ENCODE results near the gene WWOX. TPM values are rescaled to one million over a fixed set of nuclear protein-coding genes. Genes with fewer than 3 reads are reported as not detected.

WWOX gene
- total RNA-seq, 1 experiment from 2014 or later = 79.9 TPM

DNA sequence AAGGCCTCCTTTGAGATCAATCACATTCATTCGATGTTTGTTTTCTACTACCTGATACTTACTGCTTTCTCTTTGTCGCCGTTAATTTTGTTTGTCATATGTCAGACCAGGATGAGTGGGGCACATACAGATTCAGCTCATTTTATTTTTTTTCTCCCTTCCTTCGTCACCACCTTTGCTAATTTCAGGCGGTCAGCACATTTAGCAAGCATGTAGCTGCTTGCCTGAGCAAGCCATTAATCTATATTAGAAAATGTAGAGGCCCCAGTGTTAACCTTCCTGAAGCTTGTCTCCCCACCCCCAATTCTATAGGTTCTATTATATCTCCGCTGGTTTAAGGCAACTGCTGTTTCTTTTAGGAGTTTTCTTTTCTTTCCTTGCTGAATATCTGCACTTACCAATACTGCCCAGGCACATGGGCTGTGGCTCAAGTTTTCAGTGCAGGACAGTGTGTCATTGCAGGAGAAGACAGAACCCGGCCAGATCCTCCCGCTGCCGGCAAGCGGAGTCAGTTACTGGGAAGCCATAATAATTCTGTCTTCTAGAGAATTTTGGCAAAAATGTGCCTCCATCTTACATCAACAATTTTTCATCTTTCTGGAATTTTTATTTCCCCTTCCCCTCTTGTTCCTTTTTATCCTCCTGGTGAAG lies 714.3 kb downstream of the WWOX start:
- CTCF ChIA-PET = no interaction called here
- POLR2A ChIA-PET (ENCODE audit: low non-redundant PET) = no interaction called here
- no TSS peak for BruUV-seq (replicated peaks)

DNA sequence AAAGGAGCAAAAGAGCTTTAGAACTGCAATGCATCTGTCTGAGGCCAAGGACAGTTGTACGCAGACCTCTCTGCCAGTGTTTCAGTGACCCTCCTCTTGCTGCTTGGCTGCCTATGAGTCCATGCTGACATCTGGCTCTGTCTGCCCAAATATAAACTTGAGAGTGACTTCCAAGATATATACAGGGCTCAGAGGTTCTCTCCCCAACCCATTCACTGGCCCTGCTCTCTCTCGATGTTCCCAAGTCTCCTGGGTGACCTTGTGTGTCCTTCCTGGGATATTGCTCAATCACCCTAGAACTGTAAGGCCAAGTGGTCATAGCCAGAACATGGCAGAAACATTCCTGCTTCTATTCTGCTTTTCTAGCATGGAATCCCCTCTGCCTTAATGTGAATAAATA lies 716.3 kb downstream of the WWOX start:
- no peak for TF ChIP-seq EZH2 (IDR thresholded peaks at IDR 0.05; ENCODE audit: borderline replicate concordance, low read depth, low read length, poor library complexity, severe bottlenecking)
- TF ChIP-seq, protein P1, sequence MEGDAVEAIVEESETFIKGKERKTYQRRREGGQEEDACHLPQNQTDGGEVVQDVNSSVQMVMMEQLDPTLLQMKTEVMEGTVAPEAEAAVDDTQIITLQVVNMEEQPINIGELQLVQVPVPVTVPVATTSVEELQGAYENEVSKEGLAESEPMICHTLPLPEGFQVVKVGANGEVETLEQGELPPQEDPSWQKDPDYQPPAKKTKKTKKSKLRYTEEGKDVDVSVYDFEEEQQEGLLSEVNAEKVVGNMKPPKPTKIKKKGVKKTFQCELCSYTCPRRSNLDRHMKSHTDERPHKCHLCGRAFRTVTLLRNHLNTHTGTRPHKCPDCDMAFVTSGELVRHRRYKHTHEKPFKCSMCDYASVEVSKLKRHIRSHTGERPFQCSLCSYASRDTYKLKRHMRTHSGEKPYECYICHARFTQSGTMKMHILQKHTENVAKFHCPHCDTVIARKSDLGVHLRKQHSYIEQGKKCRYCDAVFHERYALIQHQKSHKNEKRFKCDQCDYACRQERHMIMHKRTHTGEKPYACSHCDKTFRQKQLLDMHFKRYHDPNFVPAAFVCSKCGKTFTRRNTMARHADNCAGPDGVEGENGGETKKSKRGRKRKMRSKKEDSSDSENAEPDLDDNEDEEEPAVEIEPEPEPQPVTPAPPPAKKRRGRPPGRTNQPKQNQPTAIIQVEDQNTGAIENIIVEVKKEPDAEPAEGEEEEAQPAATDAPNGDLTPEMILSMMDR (conservative IDR thresholded peaks at IDR 0.05; ENCODE audit: low read depth, low read length) = no peak
- CTCF ChIA-PET = no interaction called here
- H3K4me1 ChIP-seq (ENCODE audit: insufficient read depth, low read length, poor library complexity, severe bottlenecking) = no peaks in the 10 kb centered on the region
- POLR2A ChIA-PET (ENCODE audit: low non-redundant PET) = no interaction called here
- no peak overlapping the region for H3K4me3 ChIP-seq (ENCODE audit: low read depth, low read length, poor library complexity, severe bottlenecking)
- no peaks in the 10 kb centered on the region for H3K36me3 ChIP-seq (ENCODE audit: insufficient read depth, low read length, poor library complexity, severe bottlenecking)
- no peak overlapping the region for H3K27ac ChIP-seq (ENCODE audit: low read depth, low read length, poor library complexity, severe bottlenecking)
- no peak for DNase-seq (ENCODE audit: low spot score)
- peaks cover 3% of the 10 kb centered on the region for H3K9me3 ChIP-seq (ENCODE audit: low read depth, low read length, poor library complexity, severe bottlenecking)
- no peaks in the 10 kb centered on the region for H3K27me3 ChIP-seq (replicated peaks; ENCODE audit: insufficient read depth, low read depth, low read length, poor library complexity)
- no TSS peak for BruUV-seq (replicated peaks)
- intact Hi-C loops (cut with micrococcal nuclease; ENCODE audit: unreplicated experiment) = no loop called here

More for the DNA sequence above, 714.3 kb downstream of the WWOX start:
- intact Hi-C loops (cut with micrococcal nuclease; ENCODE audit: unreplicated experiment) = no loop called here
- no peak for DNase-seq (ENCODE audit: low spot score)
- Histone ChIP-seq H3K27ac (ENCODE audit: low read depth, low read length, poor library complexity, severe bottlenecking) (no peak overlapping the region), H3K27me3 (replicated peaks; ENCODE audit: insufficient read depth, low read depth, low read length, poor library complexity) (no peaks in the 10 kb centered on the region), H3K4me1 (ENCODE audit: insufficient read depth, low read length, poor library complexity, severe bottlenecking) (no peaks in the 10 kb centered on the region), H3K36me3 (ENCODE audit: insufficient read depth, low read length, poor library complexity, severe bottlenecking) (no peaks in the 10 kb centered on the region), H3K4me3 (ENCODE audit: low read depth, low read length, poor library complexity, severe bottlenecking) (no peak overlapping the region), H3K9me3 (ENCODE audit: low read depth, low read length, poor library complexity, severe bottlenecking) (peaks cover 3% of the 10 kb centered on the region)
- TF ChIP-seq EZH2 (IDR thresholded peaks at IDR 0.05; ENCODE audit: borderline replicate concordance, low read depth, low read length, poor library complexity, severe bottlenecking) = no peak
- TF ChIP-seq, protein P1 (conservative IDR thresholded peaks at IDR 0.05; ENCODE audit: low read depth, low read length) = no peak

DNA sequence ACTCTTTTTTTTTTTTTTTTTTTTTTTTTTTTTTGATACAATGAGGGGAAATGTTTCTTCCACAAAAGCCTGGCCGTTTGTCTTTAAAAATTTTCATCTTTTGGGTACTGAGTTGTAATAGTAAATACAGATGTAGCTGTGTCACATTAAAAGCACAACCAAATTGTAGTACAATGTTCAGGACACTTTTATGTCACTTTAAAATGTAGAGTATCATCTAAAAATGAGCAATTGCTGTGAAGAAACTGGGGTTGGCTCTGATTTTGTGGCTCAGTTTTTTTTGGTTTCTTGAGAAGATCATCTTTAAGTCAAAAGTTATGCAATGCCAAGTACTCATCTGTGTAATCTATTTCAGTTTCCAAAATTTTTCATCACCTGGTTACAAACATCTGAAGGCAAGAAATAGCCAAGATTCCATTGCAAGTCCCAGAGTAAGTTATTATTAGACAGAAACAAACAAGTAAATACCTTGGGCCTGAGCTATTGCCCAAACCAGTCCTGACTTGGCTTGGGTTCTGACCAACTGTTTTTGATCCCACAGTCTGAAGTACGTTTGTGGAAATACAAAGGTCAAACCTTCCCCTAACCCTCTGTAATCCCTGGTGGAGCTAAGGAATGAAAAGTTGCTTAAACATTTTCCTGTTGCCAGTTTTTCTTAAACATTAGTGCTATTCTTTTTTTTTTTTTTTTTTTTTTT lies 717.2 kb downstream of the WWOX start:
- H3K9me3 ChIP-seq (ENCODE audit: low read depth, low read length, poor library complexity, severe bottlenecking) = peaks cover 3% of the 10 kb centered on the region
- H3K4me1 ChIP-seq (ENCODE audit: insufficient read depth, low read length, poor library complexity, severe bottlenecking) = no peaks in the 10 kb centered on the region
- BruUV-seq (replicated peaks) = no TSS peak
- no peaks in the 10 kb centered on the region for H3K36me3 ChIP-seq (ENCODE audit: insufficient read depth, low read length, poor library complexity, severe bottlenecking)
- CTCF ChIA-PET = no interaction called here
- no peak overlapping the region for H3K27ac ChIP-seq (ENCODE audit: low read depth, low read length, poor library complexity, severe bottlenecking)
- TF ChIP-seq EZH2 (IDR thresholded peaks at IDR 0.05; ENCODE audit: borderline replicate concordance, low read depth, low read length, poor library complexity, severe bottlenecking) = no peak
- TF ChIP-seq, protein P1 (conservative IDR thresholded peaks at IDR 0.05; ENCODE audit: low read depth, low read length) = no peak
- H3K4me3 ChIP-seq (ENCODE audit: low read depth, low read length, poor library complexity, severe bottlenecking) = no peak overlapping the region
- intact Hi-C loops (cut with micrococcal nuclease; ENCODE audit: unreplicated experiment) = no loop called here
- POLR2A ChIA-PET (ENCODE audit: low non-redundant PET) = no interaction called here
- H3K27me3 ChIP-seq (replicated peaks; ENCODE audit: insufficient read depth, low read depth, low read length, poor library complexity) = no peaks in the 10 kb centered on the region
- no peak for DNase-seq (ENCODE audit: low spot score)

Data from A673 (cell line).